ENCODE measurements around the gene ORC1.
"Not testable (repeated sequence)": the region's sequence is repeated elsewhere in the genome, so short reads cannot be mapped to it uniquely, and the experiment has no call there.

Gene ORC1

DNA sequence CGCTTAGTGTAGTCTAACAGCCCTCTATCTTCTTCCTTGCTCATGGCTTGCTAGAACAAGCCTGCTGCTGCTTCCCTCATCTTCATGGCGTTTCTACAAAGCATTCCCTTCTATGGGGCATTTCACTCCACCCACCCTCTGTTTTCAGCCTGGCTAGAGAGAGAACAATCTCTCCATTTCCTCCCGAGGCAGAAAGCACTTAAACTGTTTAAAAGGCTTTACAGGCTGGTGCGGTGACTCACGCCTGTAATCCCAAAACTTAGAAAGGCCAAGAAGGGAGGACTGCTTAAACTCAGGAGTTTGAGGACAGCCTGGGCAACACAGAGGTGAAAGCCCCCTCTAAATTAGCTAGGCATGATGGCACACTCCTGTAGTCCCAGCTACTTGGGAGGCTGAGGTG is 17.8 kb downstream of the ORC1 start:
- no peak for DNase-seq (ENCODE audit: low spot score)

- no peak for DNase-seq (ENCODE audit: low spot score)
Observed at GRCh38 chr1:52385376-52385775, 18.8 kb downstream of the ORC1 start.

- not testable (repeated sequence) for DNase-seq (ENCODE audit: low spot score)
Observed at GRCh38 chr1:52369851-52370250, 34.4 kb downstream of the ORC1 start.

GRCh38 chr1:52368383-52369172 is 35.6 kb downstream of the ORC1 start:
- DNase-seq (ENCODE audit: low spot score), result peak; percentile 71

GRCh38 chr1:52367272-52367671 is 37.0 kb downstream of the ORC1 start:
- no peak for DNase-seq (ENCODE audit: low spot score)

GRCh38 chr1:52366517-52366827 is 37.8 kb downstream of the ORC1 start:
- DNase-seq (ENCODE audit: low spot score), result no peak

GRCh38 chr1:52365746-52366516 is 38.3 kb downstream of the ORC1 start, which contains the start of gene CC2D1B:
Gene CC2D1B, minus strand, starts transcription at chr1:52366205. Its CDS starts 1,585 bp downstream, at chr1:52364620.
- DNase-seq (ENCODE audit: low spot score), result peak; percentile 97

- peak; percentile 50 for DNase-seq (ENCODE audit: low spot score)
Observed at GRCh38 chr1:52365071-52365745, 39.0 kb downstream of the ORC1 start.

DNA sequence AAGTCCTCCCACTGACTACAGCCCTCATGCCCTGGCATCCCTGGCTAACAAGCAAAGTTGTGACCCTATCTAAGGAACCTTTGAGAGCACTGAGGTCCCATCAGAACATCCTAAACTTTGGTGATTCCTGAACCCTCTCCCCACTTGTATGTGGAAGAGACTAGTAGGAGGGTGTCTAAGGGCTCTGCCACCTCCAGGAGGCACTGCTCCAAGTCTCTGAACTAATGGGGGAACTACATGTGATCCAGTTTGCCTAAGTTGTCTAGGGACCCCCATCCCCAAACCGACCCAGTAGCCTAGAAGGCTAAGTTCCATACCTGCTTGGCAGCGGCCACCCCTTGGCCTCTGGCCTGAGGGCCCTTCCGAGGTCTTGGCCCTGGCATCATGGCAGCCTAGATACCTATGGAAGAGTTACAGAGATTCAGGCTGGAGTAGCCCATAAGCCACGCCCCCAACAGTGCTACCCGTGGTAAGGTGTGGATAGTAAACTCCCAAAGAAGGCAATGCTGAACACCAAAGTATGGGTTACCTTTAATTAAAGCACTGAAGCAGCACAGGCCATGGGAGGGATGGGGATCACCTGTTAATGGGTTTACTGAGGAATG is 39.9 kb downstream of the ORC1 start:
- no peak for DNase-seq (ENCODE audit: low spot score)

- no peak for DNase-seq (ENCODE audit: low spot score)
Observed at GRCh38 chr1:52360595-52360968, 43.6 kb downstream of the ORC1 start.

- no peak for DNase-seq (ENCODE audit: low spot score)
Observed at GRCh38 chr1:52359676-52360594, 44.3 kb downstream of the ORC1 start.

GRCh38 chr1:52358851-52359497 is 45.2 kb downstream of the ORC1 start:
- no peak for DNase-seq (ENCODE audit: low spot score)

GRCh38 chr1:52357397-52357796 is 46.8 kb downstream of the ORC1 start:
- DNase-seq (ENCODE audit: low spot score), result no peak

- no peak for DNase-seq (ENCODE audit: low spot score)
Observed at GRCh38 chr1:52356818-52357355, 47.3 kb downstream of the ORC1 start.

- no peak for DNase-seq (ENCODE audit: low spot score)
Observed at GRCh38 chr1:52355847-52356505, 48.2 kb downstream of the ORC1 start.

- no peak for DNase-seq (ENCODE audit: low spot score)
Observed at GRCh38 chr1:52355436-52355835, 48.8 kb downstream of the ORC1 start.

- no peak for DNase-seq (ENCODE audit: low spot score)
Observed at GRCh38 chr1:52352690-52353089, 51.5 kb downstream of the ORC1 start.

GRCh38 chr1:52348704-52349300 is 55.4 kb downstream of the ORC1 start:
- peak; percentile 74 for DNase-seq (ENCODE audit: low spot score)

DNA sequence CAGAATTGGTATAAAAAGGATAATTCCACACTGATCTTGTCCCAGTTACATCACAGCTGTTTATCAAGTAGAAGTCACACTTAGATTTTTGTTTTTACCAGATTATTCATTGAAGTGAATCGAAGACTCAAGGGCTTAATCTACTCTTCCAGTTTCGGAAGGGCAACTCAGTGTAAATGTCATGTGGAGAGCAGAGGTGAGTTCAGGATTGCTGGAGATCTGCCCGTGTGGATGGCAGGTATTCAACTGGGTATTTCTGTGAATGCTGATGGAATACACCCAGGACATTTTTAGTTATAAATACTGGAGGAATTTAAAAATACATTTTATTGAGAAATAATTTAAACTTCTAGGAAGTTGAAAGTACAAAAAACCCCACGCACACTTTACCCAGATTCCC is 57.6 kb downstream of the ORC1 start:
- no peak for DNase-seq (ENCODE audit: low spot score)

DNA sequence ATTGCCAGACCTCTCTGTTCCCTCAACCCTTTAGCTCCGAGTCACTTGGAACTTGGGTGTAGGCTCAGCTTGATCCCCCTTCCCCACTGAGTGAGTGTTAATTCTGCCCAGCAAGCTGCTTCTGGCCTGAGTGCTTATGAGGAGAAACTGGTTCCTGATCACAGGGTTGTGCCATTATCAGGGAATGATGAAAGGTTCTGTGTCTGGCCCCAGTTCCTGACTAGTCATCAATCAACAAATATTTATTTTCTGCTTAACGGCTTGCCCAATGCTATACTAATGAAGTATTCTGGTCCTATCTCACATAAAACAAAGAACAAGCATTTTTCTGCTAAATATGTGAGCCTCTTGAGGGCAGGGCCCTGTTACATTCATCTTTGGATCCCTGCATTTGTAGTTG is 59.0 kb downstream of the ORC1 start:
- DNase-seq (ENCODE audit: low spot score), result no peak
